ENCODE data around the gene AIG1. TPM values are rescaled to one million over a fixed set of nuclear protein-coding genes. Genes with fewer than 3 reads are reported as not detected.
"Not testable (repeated sequence)": the region's sequence is repeated elsewhere in the genome, so short reads cannot be mapped to it uniquely, and the experiment has no call there.

Gene AIG1
- polyA plus RNA-seq, 1 donor = 34.2 TPM

- DNase-seq (ENCODE audit: low read depth) = no peak
Observed at GRCh38 chr6:143229400-143229799, 168.7 kb downstream of the AIG1 start.

- DNase-seq (ENCODE audit: low read depth) = no peak
Observed at GRCh38 chr6:143232849-143233248, 172.2 kb downstream of the AIG1 start.

DNA sequence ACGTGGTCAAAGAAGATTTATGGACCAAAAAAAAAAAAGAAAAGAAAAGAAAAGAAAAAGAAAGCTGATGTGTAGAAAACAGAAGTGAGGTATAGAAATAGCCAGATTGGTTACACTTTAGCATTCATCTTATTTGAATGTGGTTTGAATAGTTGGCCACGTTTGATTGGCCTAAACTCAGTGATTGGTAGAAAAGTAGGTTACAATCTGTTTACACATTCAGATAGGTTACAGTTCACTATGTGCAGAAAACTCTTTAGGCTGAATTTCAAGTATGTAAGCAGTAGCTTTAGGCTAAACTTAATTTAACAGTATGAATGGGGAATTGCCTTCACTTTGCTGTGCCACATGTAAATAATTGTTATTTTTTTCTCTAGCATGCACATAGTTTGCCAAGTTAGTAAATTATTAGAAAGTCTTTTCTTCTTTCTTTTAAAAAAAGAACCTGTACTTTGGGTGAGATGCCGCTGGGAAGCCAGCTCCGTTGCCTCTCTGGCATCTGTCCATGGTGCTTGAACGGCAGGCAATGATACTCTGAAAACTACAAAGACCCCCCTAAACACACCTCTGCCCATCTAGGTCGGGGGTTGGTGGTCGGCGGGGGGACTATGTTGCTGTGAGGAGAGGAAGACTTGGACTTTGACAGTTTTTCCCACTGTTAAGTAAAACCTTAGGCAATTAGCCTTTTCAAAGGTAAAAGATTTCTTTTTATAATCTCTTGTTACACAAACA, 173.0 kb downstream of the AIG1 start:
- DNase-seq (ENCODE audit: low read depth) = no peak

GRCh38 chr6:143234734-143235133, 174.0 kb downstream of the AIG1 start:
- no peak for DNase-seq (ENCODE audit: low read depth)

- DNase-seq (ENCODE audit: low read depth) = no peak
Observed at GRCh38 chr6:143236151-143236798, 175.6 kb downstream of the AIG1 start.

- no peak for DNase-seq (ENCODE audit: low read depth)
Observed at GRCh38 chr6:143238306-143238705, 177.6 kb downstream of the AIG1 start.

- no peak for DNase-seq (ENCODE audit: low read depth)
Observed at GRCh38 chr6:143241111-143241510, 180.4 kb downstream of the AIG1 start.

GRCh38 chr6:143241911-143242310, 181.2 kb downstream of the AIG1 start:
- DNase-seq (ENCODE audit: low read depth) = no peak

DNA sequence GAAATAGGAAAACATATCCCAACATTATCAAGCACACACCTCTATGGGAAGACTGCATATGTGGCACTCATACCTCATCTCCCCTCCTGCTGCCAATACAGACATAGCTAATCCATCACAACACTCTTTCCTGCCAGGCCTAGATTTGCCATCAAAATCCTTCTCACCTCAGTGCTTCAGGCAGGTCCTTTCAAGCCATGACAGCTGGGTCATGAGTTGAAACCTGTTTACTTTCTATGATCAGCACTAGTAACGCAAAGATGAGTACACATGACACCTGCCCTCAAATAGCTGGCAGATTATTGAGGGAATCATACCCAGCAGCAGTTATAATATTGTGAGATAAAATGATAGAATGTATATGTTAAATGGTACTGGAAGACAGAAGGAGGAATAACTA, 183.1 kb downstream of the AIG1 start:
- DNase-seq (ENCODE audit: low read depth) = no peak

GRCh38 chr6:143245656-143246055, 185.0 kb downstream of the AIG1 start:
- DNase-seq (ENCODE audit: low read depth) = no peak

- not testable (repeated sequence) for DNase-seq (ENCODE audit: low read depth)
Observed at GRCh38 chr6:143246166-143246775, 185.6 kb downstream of the AIG1 start.

DNA sequence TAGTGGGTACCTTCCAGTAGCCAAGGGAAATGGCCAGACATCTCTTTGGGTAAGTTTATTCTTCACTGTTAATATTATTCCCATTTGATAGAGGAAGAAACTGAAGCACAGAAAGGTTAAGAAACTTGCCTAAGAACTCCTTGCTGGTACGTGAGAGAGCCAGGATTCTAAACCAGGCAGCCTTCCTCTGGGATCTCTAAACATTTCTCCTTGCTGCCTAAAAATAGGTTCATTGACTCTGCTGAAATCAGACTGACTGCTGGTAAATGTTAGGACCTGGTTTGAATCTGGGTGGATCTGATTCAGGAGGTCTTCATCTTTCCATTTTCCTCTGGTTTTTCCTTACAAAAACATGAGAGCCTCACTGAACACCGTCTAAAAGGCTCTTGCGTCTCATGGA, 186.9 kb downstream of the AIG1 start:
- no peak for DNase-seq (ENCODE audit: low read depth)

DNA sequence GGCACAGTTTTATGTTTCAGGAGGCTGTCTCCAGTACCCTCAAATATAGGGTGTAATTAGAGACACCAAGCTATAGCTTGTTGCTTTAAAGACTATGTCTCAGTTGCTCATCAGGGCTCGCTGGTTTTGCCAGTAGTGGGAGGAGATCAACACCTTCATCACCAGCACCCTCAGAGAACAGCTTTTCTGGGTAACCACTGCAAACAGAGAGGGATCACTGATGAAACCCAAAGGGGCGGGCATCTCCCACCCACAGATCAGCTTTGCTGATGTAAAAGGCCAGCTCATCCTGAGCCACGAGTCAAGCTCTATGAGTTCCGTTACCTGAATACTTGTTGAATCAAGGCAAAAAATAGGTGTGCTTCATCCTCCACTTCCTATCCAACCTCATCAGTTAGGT, 187.7 kb downstream of the AIG1 start:
- no peak for DNase-seq (ENCODE audit: low read depth)

GRCh38 chr6:143251288-143251687, 190.6 kb downstream of the AIG1 start:
- no peak for DNase-seq (ENCODE audit: low read depth)

DNA sequence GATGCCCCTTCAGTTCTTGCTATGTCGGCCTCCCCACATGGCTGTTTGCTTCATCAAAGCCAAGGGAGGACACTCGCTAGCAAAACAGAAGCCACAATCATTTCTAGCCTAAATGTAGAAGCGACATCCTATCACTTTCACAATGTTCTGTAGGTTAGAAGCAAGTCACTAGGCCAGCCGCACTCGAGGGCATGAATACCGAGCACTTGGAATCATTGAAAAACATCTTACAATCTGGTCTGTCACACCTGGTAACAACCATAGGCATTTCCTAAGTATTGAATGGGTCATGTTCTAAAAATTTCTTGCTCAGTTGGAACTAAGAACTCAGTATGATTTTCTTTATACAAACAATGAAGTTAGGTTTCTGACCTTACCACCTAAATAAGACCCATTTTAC, 192.3 kb downstream of the AIG1 start:
- DNase-seq (ENCODE audit: low read depth) = no peak

GRCh38 chr6:143253586-143253985, 192.9 kb downstream of the AIG1 start:
- no peak for DNase-seq (ENCODE audit: low read depth)

DNA sequence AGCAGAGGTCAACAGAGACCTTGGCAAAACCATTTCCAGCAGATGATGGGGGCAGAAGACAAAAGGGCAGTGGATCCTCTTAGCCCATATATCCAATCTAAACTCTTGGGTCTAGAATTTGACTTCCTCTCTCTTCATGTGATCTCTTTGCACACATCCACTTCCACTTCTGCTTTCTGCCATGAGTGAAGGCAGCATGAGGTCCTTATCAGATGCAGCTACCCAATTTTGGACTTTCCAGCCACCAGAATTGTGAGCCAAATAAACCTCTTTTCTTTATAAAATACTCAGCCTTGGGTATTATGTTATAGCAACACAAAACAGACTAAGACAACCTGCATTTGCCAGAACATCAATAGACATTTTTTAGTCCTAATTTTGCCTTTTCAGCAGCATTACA, 198.3 kb downstream of the AIG1 start:
- DNase-seq (ENCODE audit: low read depth) = no peak

- DNase-seq (ENCODE audit: low read depth) = no peak
Observed at GRCh38 chr6:143260857-143261256, 200.2 kb downstream of the AIG1 start.

DNA sequence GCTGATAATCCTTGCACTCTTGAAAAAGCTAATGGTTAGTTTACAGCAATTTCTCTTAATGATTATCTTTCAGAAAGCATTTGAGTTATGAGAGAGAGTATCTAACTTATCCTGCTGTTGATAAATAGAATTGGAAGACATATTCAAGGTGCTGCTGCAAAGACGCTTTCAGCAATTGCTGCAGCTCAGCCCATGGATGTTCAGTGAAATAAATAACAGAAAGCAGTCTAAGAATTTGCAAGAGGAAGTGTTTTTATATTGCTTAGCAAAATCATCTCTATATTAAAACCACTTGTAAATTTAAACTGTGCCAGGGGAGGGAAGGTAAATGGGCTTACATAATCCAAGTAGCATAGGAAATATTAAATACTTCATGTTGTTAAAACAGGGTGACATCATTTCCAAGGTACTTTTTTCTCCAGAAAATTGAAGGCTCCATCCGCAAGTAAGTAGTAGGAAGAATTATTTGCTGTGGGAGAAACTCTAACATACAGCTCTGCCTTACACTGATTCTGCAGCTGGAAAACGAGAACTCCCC, 201.3 kb downstream of the AIG1 start:
- DNase-seq (ENCODE audit: low read depth) = no peak

- DNase-seq (ENCODE audit: low read depth) = no peak
Observed at GRCh38 chr6:143262859-143263258, 202.2 kb downstream of the AIG1 start.

- DNase-seq (ENCODE audit: low read depth) = no peak
Observed at GRCh38 chr6:143264379-143264778, 203.7 kb downstream of the AIG1 start.

DNA sequence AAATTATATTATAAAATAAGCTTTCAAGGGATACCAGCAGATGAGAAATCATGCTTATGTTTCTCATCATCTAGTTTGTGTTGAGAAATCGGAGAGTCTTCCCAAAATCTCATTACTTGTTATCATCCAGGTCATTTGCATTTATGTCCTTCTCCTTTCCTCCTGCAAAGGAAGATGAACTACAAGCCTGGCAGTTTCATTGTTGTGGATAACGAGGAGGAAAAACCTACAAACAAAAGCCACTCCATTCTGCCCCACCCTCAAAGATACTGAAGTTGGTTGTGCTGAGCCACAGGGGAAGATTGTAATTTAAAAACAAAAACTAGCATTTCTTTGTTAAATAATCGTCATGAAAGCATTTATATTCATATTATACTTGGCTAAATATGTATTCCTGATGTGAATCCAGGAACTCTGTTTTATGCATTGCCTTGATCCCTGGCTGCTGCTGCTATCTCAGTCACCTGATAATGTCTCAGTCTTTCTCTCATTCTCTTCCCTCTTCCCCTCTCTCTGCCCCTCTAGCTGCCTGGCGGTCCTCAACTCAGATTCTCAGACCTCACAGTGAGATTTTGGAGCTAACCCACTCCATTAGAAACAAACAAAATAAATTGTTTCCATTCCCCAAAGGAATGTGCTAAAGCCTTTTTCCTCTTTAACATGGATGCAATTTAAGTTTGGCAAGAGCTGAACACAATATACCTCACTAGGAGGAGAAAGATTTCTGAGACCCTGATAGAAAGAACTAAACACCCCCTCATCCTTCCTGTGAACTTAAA, 204.5 kb downstream of the AIG1 start:
- no peak for DNase-seq (ENCODE audit: low read depth)
